HEK293 (cell line): Measurements from ENCODE around the gene ANO2.

Experiments used
- CTCF ChIA-PET: fragments of 350-600 bp; formaldehyde crosslinking; extraction: SDS; loops from one replicate; lab custom pipeline; 2021; ENCODE audit warnings: antibody characterized with exemption; lab: Yijun Ruan, JAX
- POLR2A ChIA-PET: fragments of 300-600 bp; formaldehyde crosslinking; extraction: SDS; loops from one replicate; lab custom pipeline; 2020; ENCODE audit warnings: antibody characterized with exemption, inconsistent platforms; lab: Yijun Ruan, JAX
- H3K27ac ChIP-seq: fragments of 200-500 bp; sonication (Bioruptor generic); 2 replicates; pipeline ENCODE4 v1.5.1; 2014; ENCODE audit warnings: low read depth, low read length, control low read depth, inconsistent platforms; ENCODE audit errors: extremely low read depth
- H3K36me3 ChIP-seq, 2 experiments: fragments of 200-500 bp in 1 of 2; sonication (Bioruptor generic) in 1 of 2; 1 replicate in 1 of 2; 2 replicates in 1 of 2; pipeline ENCODE4 v1.5.1; 2014 to 2017; ENCODE audit warnings: inconsistent platforms in 2 of 2, low read length in 2 of 2; ENCODE audit not compliant: control insufficient read depth in 2 of 2, insufficient read depth in 1 of 2
- H3K4me1 ChIP-seq: fragments of 200-500 bp; sonication (Bioruptor generic); 2 replicates; pipeline ENCODE4 v1.5.1; 2014; ENCODE audit warnings: mild to moderate bottlenecking, low read length, inconsistent platforms; ENCODE audit not compliant: control insufficient read depth, insufficient read depth
- H3K4me3 ChIP-seq: 2 replicates; pipeline ENCODE4 v1.5.1; 2011; ENCODE audit warnings: low read depth, mild to moderate bottlenecking, control low read depth, low read length, moderate library complexity
- H3K9me3 ChIP-seq: fragments of 200-500 bp; sonication (Bioruptor generic); 2 replicates; pipeline ENCODE4 v1.5.1; 2014; ENCODE audit warnings: low read depth, low read length, inconsistent platforms; ENCODE audit not compliant: control insufficient read depth, insufficient read depth
- BCL6B ChIP-seq: fragments of 450-650 bp; formaldehyde crosslinking; IDR thresholded peaks from 2 replicates; pipeline ENCODE4 v1.5.1; 2017; ENCODE audit warnings: missing biosample characterization, missing genetic modification characterization
- FEZF1 ChIP-seq: fragments of 450-650 bp; formaldehyde crosslinking; IDR thresholded peaks from 2 replicates; pipeline ENCODE4 v1.5.1; 2016; ENCODE audit warnings: missing biosample characterization, missing genetic modification characterization
- REST ChIP-seq: fragments of 450-650 bp; formaldehyde crosslinking; IDR thresholded peaks from 2 replicates; pipeline ENCODE4 v1.5.1; 2016; ENCODE audit warnings: missing biosample characterization, missing genetic modification characterization
- ZBTB44 ChIP-seq: fragments of 450-650 bp; IDR thresholded peaks from 2 replicates; pipeline ENCODE4 v1.5.1; 2018; ENCODE audit warnings: missing biosample characterization, mild to moderate bottlenecking, missing genetic modification characterization
- ZBTB7A ChIP-seq: fragments of 450-650 bp; formaldehyde crosslinking; IDR thresholded peaks from 2 replicates; pipeline ENCODE4 v1.5.1; 2016; ENCODE audit warnings: low read depth, missing biosample characterization, missing genetic modification characterization
- ZFHX2 ChIP-seq: fragments of 450-650 bp; formaldehyde crosslinking; conservative IDR thresholded peaks from 2 replicates; pipeline ENCODE4 v1.5.1; 2016; ENCODE audit warnings: missing biosample characterization, missing genetic modification characterization
- ZFP37 ChIP-seq: fragments of 450-650 bp; formaldehyde crosslinking; IDR thresholded peaks from 2 replicates; pipeline ENCODE4 v1.5.1; 2016; ENCODE audit warnings: missing biosample characterization, missing genetic modification characterization
- ZNF138 ChIP-seq: fragments of 450-650 bp; formaldehyde crosslinking; IDR thresholded peaks from 2 replicates; pipeline ENCODE4 v1.5.1; 2016; ENCODE audit warnings: missing biosample characterization, missing genetic modification characterization, borderline replicate concordance
- ZNF169 ChIP-seq: fragments of 450-650 bp; formaldehyde crosslinking; IDR thresholded peaks from 2 replicates; pipeline ENCODE4 v1.5.1; 2016; ENCODE audit warnings: missing biosample characterization, missing genetic modification characterization
- ZNF175 ChIP-seq: fragments of 450-650 bp; formaldehyde crosslinking; IDR thresholded peaks from 2 replicates; pipeline ENCODE4 v1.5.1; 2016; ENCODE audit warnings: missing biosample characterization, missing genetic modification characterization
- ZNF24 ChIP-seq: fragments of 450-650 bp; formaldehyde crosslinking; IDR thresholded peaks from 2 replicates; pipeline ENCODE4 v1.5.1; 2016; ENCODE audit warnings: missing biosample characterization, missing genetic modification characterization
- ZNF354C ChIP-seq: fragments of 450-650 bp; formaldehyde crosslinking; IDR thresholded peaks from 2 replicates; pipeline ENCODE4 v1.5.1; 2016; ENCODE audit warnings: missing biosample characterization, missing genetic modification characterization, low read depth, borderline replicate concordance
- ZNF510 ChIP-seq: fragments of 450-650 bp; formaldehyde crosslinking; IDR thresholded peaks from 2 replicates; pipeline ENCODE4 v1.5.1; 2018; ENCODE audit warnings: mild to moderate bottlenecking, missing genetic modification characterization, missing biosample characterization; ENCODE audit not compliant: insufficient replicate concordance
- ZNF521 ChIP-seq: fragments of 450-650 bp; formaldehyde crosslinking; IDR thresholded peaks from 2 replicates; pipeline ENCODE4 v1.5.1; 2017; ENCODE audit warnings: missing biosample characterization, mild to moderate bottlenecking, missing genetic modification characterization
- ZNF544 ChIP-seq: fragments of 450-650 bp; formaldehyde crosslinking; IDR thresholded peaks from 2 replicates; pipeline ENCODE4 v1.5.0; 2017; ENCODE audit warnings: missing biosample characterization, missing genetic modification characterization
- ZNF623 ChIP-seq: fragments of 450-650 bp; formaldehyde crosslinking; IDR thresholded peaks from 2 replicates; pipeline ENCODE4 v1.5.1; 2016; ENCODE audit warnings: missing biosample characterization, missing genetic modification characterization
- ZNF654 ChIP-seq: fragments of 450-650 bp; formaldehyde crosslinking; IDR thresholded peaks from 2 replicates; pipeline ENCODE4 v1.5.1; 2016; ENCODE audit warnings: low read depth, missing biosample characterization, missing genetic modification characterization
- ZNF704 ChIP-seq: fragments of 450-650 bp; formaldehyde crosslinking; IDR thresholded peaks from 2 replicates; pipeline ENCODE4 v1.5.1; 2016; ENCODE audit warnings: missing biosample characterization, missing genetic modification characterization
- ZNF792 ChIP-seq: fragments of 450-650 bp; formaldehyde crosslinking; IDR thresholded peaks from 2 replicates; pipeline ENCODE4 v1.5.1; 2016; ENCODE audit warnings: missing biosample characterization, missing genetic modification characterization

The ANO2 gene

GRCh38 chr12:5650829-5651461 is 294.1 kb downstream of the ANO2 start:
- ChIA-PET POLR2A (no interaction called here), CTCF (interaction anchor here (0.5 to 4.0 kb wide), 8 partner anchors 10 to 796 kb away, joined by 3 to 34 read pairs (median 3); no protein-coding TSS in a partner anchor)
- Histone ChIP-seq H3K4me1 (no peaks in the 10 kb centered on the region), H3K4me3 (no peak overlapping the region), H3K27ac (no peak overlapping the region), H3K9me3 (no peaks in the 10 kb centered on the region), H3K36me3 (no peaks in the 10 kb centered on the region)
- TF ChIP-seq ZNF654: no peak
- TF ChIP-seq ZBTB7A (tag by site-specific recombination): no peak
- no peak for TF ChIP-seq ZNF24 (tag by site-specific recombination)
- TF ChIP-seq ZNF169 (tag by site-specific recombination): no peak
- TF ChIP-seq ZNF521 (tag by site-specific recombination): no peak
- TF ChIP-seq BCL6B (tag by site-specific recombination): no peak
- TF ChIP-seq REST: no peak
- no peak for TF ChIP-seq ZFP37 (tag by site-specific recombination)
- TF ChIP-seq ZNF354C (tag by site-specific recombination): no peak
- TF ChIP-seq ZNF623 (tag by site-specific recombination): no peak
- TF ChIP-seq ZFHX2 (tag by site-specific recombination): no peak
- no peak for TF ChIP-seq ZNF510 (tag by site-specific recombination)
- TF ChIP-seq ZNF544 (tag by site-specific recombination): no peak
- TF ChIP-seq ZNF792: no peak
- no peak for TF ChIP-seq ZBTB44 (tag by site-specific recombination)
- TF ChIP-seq ZNF138: no peak
- no peak for TF ChIP-seq ZNF704 (tag by site-specific recombination)
- no peak for TF ChIP-seq ZNF175
- no peak for TF ChIP-seq FEZF1 (tag by site-specific recombination)
